Astrocyte of the cerebellum (primary cell): ENCODE data around the gene EPN1.

Source experiments
- DNase-seq: peaks from one replicate; pipeline ENCODE4 v3.0.0-alpha.2; 2011; ENCODE audit warnings: low read depth
- H3K4me3 ChIP-seq: 2 replicates; pipeline ENCODE4 v1.5.1; 2011; ENCODE audit warnings: mild to moderate bottlenecking, low read depth, low read length, moderate library complexity
- in situ Hi-C: cut with HindIII; loops from 2 replicates; pipeline ENCODE4 v1.10.0; 2017; ENCODE audit warnings: low sequenced_read_pairs
- TF ChIP-seq, protein P1 (sequence below): IDR thresholded peaks from 2 replicates; pipeline ENCODE4 v1.5.1; 2012; ENCODE audit warnings: low read length, low read depth, moderate library complexity, mild to moderate bottlenecking; ENCODE audit errors: missing control alignments

Gene EPN1

GRCh38 chr19:55683449-55684261 lies 8.6 kb downstream of the EPN1 start:
- DNase-seq = no peak
- in situ Hi-C loops = no loop called here
- no peak overlapping the region for H3K4me3 ChIP-seq
- TF ChIP-seq, protein P1, sequence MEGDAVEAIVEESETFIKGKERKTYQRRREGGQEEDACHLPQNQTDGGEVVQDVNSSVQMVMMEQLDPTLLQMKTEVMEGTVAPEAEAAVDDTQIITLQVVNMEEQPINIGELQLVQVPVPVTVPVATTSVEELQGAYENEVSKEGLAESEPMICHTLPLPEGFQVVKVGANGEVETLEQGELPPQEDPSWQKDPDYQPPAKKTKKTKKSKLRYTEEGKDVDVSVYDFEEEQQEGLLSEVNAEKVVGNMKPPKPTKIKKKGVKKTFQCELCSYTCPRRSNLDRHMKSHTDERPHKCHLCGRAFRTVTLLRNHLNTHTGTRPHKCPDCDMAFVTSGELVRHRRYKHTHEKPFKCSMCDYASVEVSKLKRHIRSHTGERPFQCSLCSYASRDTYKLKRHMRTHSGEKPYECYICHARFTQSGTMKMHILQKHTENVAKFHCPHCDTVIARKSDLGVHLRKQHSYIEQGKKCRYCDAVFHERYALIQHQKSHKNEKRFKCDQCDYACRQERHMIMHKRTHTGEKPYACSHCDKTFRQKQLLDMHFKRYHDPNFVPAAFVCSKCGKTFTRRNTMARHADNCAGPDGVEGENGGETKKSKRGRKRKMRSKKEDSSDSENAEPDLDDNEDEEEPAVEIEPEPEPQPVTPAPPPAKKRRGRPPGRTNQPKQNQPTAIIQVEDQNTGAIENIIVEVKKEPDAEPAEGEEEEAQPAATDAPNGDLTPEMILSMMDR = no peak

DNA sequence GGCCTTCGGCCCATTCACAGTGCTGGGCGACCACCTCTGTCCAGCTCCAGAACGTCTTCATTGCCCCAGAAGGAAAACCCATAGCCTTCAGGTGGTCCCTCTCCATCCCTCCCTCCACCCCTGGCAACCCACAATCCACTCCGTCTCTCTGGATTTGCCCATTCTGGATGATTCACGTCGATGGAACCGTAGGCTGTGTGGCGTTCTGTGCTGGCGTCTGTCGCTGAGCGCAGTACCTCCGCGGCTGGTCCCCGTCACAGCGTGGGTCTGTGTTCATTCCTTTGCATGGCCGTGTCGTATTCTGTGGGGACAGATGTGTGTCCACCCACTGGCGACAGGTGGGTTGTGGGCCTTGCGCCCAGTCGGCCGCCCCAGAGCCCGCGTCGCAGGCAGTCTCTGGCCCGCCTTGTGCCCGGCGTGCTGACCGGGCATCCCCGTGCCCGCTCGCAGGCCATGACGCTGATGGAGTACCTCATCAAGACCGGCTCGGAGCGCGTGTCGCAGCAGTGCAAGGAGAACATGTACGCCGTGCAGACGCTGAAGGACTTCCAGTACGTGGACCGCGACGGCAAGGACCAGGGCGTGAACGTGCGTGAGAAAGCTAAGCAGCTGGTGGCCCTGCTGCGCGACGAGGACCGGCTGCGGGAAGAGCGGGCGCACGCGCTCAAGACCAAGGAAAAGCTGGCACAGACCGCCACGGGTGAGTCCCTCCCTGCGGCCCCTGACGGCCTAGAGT lies 10.1 kb downstream of the EPN1 start:
- TF ChIP-seq, protein P1 = no peak
- DNase-seq = no peak
- H3K4me3 ChIP-seq = no peak overlapping the region
- in situ Hi-C loops = no loop called here

DNA sequence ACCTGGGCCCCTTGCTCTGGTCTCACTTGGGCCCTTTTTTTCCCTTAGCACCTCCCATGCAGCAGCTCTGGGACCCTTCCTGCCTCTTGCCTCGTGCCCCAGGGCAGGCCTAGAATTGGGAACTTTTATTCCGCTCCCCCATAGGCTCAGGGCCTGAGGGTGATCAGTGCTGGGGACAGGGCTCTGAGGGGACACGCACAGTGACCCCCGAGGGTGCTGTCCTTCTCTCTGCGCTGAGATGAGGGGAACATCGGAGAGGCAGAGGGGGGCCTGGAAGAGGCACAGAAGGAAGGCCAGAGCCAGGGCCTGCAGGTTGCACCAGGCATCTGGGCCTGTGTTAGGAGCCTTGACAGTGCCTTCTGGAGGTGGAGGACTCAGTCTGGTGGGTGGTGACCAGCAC lies 10.8 kb downstream of the EPN1 start:
- no peak for DNase-seq
- H3K4me3 ChIP-seq = no peak overlapping the region
- in situ Hi-C loops = no loop called here
- TF ChIP-seq, protein P1 = no peak

DNA sequence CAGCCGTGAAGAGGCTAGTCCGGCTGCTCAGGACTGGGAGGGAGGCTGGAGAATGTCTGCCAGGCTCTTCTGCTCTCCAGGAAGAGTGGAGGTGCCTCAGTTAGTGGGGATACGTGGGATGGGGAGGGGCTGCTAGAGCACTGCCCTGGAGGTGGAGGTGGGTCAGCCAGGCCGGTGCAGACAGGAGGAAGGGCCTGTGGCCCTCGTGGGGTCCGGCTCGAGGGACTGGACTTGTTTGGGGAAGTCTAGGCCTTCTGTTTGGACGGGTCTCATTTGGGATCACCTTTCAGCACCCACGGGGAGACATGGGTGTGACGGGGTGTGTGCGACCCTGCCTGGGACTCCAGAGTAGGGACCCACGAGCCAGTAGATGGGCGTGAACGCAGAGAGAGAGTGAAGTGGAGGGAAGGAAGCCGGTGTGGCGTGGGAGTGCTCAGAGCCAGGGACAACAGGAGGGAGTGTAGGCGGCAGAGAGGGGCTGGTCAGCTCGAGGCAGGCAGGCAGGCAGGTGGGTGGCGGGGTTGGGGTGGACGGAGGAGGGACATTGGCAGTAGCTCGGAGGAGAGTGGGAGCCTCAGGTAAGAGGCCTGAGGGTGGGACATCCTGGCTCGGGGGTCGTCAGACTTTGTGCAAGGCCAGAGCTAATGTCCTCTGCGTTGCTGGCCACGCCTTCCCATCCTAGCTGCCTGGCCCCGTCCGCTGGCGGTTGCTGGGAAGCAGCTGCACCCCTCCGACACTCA lies 11.5 kb downstream of the EPN1 start:
- no peak for DNase-seq
- TF ChIP-seq, protein P1 = no peak
- in situ Hi-C loops = no loop called here

GRCh38 chr19:55687281-55688201 lies 12.5 kb downstream of the EPN1 start:
- DNase-seq = no peak
- H3K4me3 ChIP-seq = no peak overlapping the region
- TF ChIP-seq, protein P1 = no peak
- in situ Hi-C loops = no loop called here

More for the DNA sequence above, 11.5 kb downstream of the EPN1 start:
- H3K4me3 ChIP-seq = no peak overlapping the region
